ENCODE measurements around the gene CAT. TPM values are rescaled to one million over a fixed set of nuclear protein-coding genes. Genes with fewer than 3 reads are reported as not detected.

The CAT gene
- total RNA-seq, 1 experiment from 2014 or later, result 54.5 TPM

DNA sequence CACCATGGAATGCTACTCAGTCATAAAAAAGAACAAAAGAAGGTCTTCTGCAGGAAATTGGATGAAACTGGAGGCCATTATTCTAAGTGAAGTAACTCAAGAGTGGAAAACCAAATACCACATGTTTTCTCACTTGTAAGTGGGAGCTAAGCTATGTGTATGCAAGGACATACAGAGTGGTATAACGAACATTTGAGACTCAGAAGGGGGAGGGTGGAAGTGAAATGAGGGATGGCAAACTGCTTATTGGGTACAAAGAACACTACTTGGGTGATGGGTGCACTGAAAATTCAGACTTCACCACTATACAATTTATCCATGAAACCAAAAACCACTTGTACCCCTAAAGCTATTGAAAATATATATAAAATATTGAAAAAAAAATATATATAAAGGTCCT lies 13.4 kb upstream of the CAT start:
- no peak for DNase-seq (ENCODE audit: low read depth)

DNA sequence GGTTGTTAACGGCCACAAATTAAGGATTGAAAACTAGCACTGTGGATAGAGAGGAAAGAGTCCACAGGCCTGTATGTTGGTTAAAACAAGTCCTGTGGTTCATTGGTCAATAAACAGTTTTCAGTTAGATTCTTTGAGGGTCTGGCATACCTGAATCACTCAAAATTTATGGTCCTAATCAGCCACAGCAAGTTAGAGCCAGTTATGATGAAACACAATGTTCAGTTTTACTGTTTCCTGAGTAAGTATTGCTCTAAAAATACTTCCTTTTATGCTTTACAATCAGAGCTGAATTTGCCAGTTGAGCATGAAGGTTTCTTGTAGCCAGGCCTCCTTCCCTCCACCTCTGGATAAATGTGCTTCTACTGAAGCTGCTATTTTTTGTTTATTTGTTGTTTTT lies 12.9 kb upstream of the CAT start:
- DNase-seq (ENCODE audit: low read depth), result peak; percentile 32

DNA sequence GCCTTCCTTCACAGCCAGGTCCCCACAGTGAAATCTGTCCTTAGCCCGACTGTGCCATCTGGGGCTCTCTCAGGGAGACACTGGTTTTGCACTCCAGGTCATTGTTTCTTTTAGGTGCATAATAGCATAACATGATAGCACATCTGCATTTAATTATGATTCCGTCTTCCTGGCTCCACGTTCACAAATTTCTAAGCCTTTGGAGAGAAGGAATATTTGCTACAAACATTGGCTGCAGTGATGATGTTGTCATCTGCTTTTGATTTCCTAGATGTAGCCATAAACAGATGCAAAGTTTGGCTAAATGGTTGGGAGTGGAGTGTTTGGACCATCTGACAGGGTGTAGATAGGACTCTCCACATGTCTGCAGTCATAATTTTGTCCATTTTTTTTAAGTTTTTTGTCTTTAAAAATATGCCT lies 12.0 kb upstream of the CAT start:
- no peak for DNase-seq (ENCODE audit: low read depth)

DNA sequence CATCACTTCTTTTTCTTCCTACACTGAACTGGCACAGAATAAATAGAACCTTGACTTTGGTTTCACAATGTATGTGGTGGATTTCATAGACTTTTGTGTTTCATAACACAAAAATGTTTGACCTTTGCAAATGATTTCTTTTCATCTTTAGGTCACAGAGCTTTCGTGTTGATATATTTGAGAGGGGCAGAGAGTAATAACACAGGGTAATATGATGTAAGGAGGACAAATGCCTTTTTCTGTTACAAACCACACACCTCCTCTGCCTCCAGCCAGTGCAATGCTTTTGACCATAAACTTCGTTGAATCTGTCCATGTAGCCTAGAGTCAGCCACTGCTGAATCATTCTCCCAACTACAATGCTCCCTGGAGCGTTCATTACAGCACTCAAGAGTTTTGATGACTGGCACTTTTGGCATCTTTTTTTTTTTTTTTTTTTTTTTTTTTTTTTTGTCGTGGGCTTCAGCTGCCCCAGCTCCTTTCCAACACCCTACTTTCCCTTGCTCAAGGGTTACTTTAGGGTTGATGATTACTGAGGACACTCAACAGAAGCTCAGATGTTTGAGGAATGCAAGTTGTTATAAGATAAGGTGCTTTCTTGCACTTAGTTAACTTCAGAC lies 11.4 kb upstream of the CAT start:
- peak; percentile 94 for DNase-seq (ENCODE audit: low read depth)

DNA sequence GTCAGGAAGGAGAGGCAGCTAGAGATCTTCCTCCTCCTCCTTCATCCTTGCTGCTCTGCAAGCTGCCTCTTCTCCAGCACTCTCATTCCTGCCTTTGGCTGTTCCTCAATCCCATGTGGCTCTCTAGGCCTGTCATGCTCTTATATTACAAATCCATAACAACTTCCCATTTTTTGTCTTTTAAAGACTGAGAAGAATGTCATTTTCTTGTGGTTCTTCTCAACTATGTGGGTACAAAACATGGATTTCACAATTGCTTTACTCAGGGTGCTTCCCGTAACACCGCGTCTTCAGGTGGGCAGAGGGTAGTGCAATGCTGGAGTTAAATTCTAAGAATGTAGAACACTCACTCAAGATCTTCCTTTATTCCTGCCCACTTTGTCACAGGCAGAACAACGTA lies 6.8 kb upstream of the CAT start:
- DNase-seq (ENCODE audit: low read depth), result no peak

DNA sequence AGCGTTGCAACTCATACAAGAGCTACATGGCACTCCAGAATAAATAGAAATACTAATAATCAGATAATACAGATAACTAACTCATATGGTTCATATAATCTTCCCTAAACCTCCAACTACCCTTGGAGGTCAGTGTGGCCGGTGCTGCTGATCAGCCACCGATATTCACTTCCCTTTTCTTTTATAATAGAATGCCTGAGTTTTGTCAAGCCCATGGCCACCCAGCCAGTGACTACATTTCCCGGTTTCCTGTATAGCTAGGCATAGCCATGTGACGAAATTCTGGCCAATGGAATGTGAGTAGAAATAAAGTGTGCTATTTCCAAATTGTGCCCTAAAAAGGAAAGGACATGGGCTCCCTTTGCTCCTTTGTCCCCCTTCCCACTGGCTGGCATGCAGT lies 5.9 kb upstream of the CAT start:
- DNase-seq (ENCODE audit: low read depth), result no peak

DNA sequence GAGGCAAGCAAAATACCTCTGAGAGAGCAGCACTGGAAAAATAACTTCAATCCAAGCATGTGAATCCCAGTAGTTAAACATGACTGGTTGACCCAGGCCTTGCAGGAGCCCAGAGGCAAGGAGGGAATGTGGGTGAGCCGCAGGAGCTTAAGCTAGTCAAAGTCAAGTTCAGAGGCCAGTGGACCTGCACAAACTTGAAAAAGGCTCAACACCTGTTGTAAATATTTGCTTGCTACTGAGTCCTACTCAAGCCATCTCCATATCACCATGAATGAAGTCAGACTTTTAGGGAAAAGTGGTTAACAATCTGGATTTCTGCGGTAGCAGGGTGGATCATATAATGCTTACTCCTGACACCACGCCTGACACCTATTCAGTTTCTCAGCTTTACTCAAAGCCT lies 4.8 kb upstream of the CAT start:
- DNase-seq (ENCODE audit: low read depth), result no peak

DNA sequence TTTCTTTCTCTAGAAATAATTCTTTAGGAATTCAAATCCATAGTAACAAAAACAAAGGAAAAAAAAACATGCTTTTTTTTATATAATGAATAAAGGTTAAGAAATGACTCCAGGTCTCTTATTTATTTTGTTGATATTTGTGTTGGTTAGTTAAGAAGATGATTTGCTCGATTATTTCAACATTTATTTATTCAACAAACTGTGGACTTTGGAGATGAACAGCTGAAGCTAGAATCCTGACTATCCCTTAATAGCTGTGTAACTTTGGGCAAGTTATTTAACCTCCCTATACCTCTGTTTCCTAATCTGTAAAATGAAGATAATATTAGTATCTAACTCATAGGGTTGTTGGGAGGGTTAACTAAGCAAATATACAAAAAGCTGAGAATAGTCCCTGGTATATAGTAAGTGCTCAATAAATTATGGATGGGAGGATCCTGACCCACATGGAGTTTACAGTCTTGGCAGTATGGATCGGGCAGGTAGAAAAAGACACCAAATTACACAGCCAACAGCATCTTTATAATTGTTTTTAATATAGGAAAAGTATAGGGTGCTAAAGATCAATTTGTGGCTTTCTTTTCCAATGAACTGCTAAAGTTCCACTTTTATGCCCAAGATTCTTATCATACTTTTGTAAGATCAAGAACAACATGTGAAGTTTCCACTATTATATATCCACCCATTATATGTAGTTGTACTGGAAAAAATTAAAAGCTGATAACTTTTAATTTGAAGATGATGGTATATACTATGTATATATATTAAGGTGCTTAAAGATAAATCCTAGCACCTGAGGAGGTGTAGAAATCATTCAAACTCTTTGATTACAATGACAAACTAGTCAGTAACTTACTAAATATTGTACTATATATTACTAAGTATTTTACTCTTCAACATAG lies 1.3 kb upstream of the CAT start:
- no peak for DNase-seq (ENCODE audit: low read depth)

DNA sequence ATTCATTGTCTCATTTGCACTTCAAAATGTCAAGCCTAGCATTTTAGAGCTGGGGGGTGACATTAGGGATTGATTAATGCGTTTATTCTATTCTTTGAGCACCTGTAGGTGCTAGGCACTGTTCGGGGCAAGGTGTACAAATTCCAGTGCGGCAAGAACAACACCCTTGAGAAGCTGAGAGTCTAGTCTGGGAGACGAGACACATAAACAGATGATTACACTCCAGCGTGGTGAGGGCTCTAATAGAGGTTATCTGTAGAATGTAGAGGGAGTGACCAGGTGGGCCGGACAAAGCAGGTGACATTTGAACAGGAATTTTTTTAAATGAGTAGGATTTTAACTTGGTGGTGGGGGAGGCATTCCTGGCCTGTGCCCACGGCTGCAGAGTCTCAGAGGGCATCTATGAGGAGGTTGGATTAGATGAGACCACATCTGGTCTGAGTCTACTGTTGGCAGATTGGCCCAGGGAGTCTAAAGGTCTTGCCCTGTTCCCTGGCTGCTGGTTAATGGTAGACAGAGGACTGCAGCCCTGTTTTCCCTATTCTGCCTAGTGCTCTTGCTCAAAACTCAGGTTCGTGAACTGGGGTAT lies 970 bp downstream of the CAT start:
- no peak for DNase-seq (ENCODE audit: low read depth)

DNA sequence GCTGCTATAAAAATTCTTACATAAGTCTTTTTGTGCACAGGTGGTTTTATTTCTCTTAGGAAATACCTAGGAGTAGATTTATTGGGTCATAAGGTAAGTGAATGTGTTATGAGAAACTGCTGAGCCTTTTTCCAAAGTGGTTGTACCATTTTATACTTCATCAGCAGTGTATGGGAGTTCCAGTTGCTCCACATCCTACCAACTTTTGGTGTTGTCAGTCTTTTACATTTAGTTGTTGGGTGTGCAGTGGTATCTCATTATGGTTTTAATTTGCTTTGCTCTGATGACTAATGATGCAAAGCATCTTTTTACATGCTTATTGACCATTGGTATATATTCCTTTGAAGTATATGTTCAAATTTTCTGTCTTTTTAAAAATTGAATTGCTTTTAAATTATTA lies 3.1 kb downstream of the CAT start:
- no peak for DNase-seq (ENCODE audit: low read depth)

DNA sequence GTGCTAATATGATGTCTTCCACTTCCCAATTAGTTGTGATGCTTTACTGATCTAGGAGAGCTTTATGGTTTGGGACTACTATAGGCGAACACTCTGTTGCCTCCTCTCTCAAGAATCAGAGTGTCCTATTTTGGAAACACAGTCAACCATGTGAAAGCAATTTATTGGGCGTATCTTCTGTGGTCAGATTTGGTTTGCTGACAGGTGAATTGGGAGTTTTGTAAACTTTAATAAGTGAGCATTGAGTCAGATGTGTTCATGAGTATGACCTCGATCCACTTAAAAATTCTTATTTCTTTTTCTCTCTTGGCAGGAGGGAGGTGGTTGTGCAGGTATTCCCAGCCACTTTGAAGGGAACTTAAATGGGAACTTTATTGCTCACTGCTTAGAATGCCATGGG lies 4.4 kb downstream of the CAT start:
- no peak for DNase-seq (ENCODE audit: low read depth)

DNA sequence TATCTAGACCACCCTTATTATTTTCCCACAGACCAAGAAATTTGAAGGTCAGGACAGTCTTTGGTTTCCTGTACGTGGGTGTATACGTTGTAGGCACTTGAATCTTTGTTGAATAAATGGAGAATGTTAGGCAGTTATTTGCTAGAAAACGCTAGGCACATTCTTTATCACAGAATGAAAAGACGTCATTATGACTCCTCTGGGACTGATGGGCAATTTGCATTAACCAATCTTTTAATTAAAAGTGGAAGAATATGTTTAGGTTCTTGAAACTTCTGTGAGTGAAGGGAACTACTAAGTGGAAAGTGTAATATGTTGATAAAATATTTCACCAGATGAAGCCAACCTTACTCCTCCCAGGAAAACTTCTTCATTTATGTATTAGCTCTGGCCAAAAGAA lies 5.7 kb downstream of the CAT start:
- no peak for DNase-seq (ENCODE audit: low read depth)

DNA sequence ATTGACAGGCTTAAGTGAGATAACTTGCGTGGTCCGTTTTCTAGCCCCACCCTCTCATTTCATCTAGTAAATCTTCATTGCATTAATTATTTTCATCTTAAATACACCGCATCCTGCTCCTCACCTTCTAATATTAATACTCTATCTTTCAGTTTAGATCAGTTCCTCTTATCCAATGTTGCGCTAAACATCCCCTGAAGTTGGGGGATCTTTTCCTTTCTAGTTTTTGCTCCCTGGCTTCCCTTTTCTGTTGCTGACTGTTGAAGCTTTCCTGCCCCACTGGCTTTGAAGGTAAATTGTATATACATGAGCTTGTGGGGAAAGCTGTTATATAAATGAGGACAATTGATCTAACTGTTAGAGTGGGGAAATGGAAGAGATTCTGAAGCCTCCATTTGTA lies 7.2 kb downstream of the CAT start:
- no peak for DNase-seq (ENCODE audit: low read depth)

DNA sequence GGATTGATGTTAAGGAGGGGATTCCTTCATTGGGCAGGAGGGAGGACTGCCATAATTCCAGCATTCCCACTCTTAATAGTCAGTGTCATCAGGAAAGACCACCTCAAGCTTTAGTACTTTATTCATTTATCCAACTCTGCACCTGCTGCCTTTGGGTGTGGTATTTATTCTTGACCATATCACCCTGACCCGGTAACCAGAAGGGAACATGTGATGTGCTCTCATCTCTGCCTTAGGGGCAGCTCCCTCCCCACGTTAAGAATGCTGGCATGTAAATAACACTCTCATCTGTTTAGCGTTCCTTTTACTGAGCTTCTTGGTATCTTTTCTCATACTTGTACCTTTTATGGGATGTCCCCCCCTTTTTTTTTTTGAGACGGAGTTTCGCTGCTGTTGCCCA lies 7.7 kb downstream of the CAT start:
- DNase-seq (ENCODE audit: low read depth), result no peak

DNA sequence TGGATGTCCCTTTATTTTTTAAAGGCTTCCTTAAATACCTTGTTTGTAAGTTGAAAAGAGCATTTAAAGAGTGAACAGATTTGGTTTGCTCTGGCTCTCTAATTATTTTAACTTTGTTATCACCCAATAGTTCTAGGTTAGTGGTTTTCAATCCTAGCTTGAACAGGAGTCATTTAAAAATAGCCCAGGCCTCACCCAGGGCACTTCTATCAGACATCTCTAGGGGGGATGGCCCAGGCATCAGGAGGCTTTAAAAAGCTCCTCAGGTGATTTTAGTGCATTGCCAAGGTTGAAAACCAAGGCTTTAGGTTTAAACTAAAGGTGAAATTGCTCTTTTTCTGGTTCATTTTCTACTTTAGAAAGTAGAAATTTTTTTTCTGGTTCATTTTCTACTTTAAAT lies 8.3 kb downstream of the CAT start:
- DNase-seq (ENCODE audit: low read depth), result no peak

DNA sequence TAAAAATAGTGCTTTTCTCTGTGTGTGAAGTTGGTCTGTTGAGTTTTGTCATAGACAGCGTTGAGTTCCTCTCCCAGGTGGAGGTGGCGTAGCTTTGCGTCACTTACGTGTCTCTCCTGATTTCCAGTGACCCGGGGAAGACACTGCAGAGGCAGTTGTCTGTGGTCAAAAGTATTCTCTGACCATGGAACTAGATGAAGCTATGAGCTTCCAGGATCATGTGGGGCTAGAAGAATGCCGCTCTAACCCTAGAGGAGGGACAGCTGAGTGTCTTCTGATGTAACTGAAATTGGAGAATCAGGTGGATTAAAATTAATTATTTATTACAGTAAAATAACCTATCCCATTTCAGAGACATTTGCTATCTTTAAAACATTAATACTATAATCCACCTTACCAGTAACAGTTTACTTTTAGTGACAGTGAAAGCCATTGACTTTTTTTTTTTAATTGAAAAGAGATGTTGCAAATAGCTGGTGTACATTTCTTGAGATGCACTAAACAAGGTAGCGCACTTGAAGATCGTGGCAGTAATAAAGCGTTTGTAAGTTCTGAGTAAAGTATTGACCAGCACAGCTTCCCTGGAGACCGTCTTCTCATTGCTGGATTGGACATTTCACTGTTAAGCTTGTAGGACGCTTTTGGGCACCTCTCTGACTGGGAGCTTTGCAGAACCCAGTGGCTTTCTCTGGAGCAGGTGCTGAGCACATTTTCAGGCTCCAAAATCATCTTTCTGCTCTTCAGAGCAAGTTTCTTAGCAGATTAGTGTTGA lies 9.7 kb downstream of the CAT start:
- no peak for DNase-seq (ENCODE audit: low read depth)

DNA sequence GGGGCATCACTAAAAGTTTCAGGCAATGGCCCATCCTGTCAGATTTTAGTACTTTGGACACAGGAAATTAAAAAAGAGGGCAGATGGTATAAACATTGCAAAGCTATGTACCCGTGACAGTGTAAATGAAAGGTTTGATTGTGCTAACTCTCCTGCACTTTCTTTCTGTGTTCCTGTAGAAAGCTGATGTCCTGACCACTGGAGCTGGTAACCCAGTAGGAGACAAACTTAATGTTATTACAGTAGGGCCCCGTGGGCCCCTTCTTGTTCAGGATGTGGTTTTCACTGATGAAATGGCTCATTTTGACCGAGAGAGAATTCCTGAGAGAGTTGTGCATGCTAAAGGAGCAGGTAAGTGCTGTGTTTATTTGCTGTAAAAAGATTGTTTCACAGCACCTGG lies 10.3 kb downstream of the CAT start:
- peak; percentile 14 for DNase-seq (ENCODE audit: low read depth)

DNA sequence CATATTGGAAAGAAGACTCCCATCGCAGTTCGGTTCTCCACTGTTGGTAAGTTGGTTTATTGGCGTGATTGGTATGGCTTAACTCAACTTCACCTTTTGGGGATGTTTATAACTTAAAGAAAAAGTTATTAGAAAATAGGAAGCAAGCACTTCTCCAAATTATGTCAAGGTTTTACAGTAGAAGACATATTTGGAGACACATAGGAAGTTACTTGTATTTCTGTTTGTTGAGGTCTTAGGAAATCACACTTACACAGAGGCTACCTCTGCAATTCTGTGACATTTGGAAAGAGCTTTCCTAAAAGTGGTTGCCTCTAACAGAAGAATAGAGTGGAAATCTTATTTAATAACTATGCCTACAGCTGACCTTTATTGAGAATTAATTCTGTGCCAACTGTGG lies 12.3 kb downstream of the CAT start:
- DNase-seq (ENCODE audit: low read depth), result no peak

DNA sequence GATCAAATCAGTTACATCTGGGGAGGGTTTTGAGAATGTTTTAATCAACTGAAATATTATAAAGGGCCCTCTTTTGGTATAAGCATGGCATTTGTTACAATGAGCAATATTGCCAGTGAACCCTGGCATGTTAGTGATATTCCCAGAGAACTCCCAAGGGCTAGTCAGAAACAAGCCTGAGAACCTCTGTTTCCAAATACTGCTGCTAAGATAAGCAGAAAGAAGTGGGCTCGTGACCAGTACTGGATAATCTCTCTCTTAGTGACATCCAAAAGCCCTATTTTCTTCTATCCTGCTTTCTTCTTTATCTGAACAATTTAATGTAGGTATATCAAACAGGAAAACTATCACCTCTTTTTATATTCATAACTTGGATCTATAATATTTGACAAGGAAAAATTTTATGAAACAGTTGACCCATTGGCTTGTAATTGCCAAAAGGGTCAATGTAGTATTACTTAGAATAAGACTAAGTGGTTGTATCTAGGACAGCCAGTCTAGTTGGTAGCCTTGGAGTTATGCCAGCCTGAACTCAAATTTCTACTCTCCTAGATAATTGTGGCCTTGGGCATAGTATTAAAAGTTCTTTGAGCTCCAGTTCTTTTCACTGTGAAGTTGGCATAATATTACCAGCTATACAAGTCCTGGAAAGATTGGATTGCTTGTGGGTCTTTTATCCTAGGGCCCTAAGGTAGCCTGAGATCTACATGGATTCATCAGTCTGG lies 15.7 kb downstream of the CAT start:
- no peak for DNase-seq (ENCODE audit: low read depth)

DNA sequence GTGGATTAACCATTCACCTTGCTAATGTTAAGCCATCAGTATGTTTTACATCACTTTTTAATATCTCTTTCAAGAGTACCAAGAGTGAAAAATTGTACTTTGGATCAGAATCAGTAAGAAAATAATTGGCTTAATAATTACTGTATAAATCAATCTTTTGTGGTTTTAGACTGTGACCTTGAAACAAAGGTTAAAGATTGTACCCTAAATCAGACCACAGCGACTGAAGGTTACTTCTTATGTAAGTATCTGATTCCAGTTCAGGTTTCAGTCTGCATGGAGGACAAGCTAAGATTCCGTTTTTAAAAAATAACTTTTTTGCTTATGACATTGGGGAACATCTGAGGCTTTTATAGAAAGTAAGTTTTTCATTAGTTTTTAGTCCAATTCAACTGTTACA lies 18.9 kb downstream of the CAT start:
- DNase-seq (ENCODE audit: low read depth), result no peak

DNA sequence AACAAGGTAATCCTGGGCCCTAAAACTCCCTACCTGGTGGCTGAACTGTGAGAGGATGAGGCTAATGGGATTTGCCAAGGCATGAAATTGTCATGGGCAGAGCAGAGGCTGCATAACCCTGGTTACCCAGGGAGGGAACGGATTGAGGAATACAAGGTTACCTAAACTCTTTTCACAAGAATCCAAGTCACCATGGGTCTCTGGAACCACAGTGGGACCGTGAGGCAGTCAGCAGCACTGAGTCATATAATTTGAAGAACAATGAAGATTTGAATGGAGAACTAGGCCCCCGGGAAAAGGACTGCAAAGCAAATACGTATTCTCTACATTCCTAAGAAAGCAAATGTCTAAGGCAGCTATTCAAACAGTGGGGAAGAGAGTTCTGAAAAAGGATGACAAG lies 19.8 kb downstream of the CAT start:
- DNase-seq (ENCODE audit: low read depth), result no peak

Measured in LHCN-M2 (cell line).